ENCODE data around the gene DDX27. TPM values are rescaled to one million over a fixed set of nuclear protein-coding genes. Genes with fewer than 3 reads are reported as not detected.

The DDX27 gene
- total and polyA plus RNA-seq, 2 experiments from 2014 or later: 25.3 to 27.8 TPM

GRCh38 chr20:49261173-49261572 is 42.0 kb downstream of the DDX27 start:
- peaks cover 48% of the 10 kb centered on the region for H3K36me3 ChIP-seq

GRCh38 chr20:49262444-49262843 is 43.2 kb downstream of the DDX27 start:
- Histone ChIP-seq H3K36me3 (peaks cover 35% of the 10 kb centered on the region), H3K9me3 (ENCODE audit: low read depth) (no peaks in the 10 kb centered on the region), H3K27ac (no peak overlapping the region), H3K27me3 (no peaks in the 10 kb centered on the region), H3K4me1 (ENCODE audit: low read depth) (no peaks in the 10 kb centered on the region), H3K4me3 (no peak overlapping the region)
- no peak for DNase-seq (ENCODE audit: low read depth in 1 of 2, low spot score in 1 of 2)
- no peak for TF ChIP-seq CTCF (IDR thresholded peaks at IDR 0.05; ENCODE audit: low read depth, low read length)

More at GRCh38 chr20:49261173-49261572, 42.0 kb downstream of the DDX27 start:
- H3K27me3 ChIP-seq: no peaks in the 10 kb centered on the region
- no peak overlapping the region for H3K4me3 ChIP-seq
- H3K4me1 ChIP-seq (ENCODE audit: low read depth): no peaks in the 10 kb centered on the region
- H3K9me3 ChIP-seq (ENCODE audit: low read depth): no peaks in the 10 kb centered on the region
- H3K27ac ChIP-seq: no peak overlapping the region
- DNase-seq (ENCODE audit: low read depth in 1 of 2, low spot score in 1 of 2): no peak
- no peak for TF ChIP-seq CTCF (IDR thresholded peaks at IDR 0.05; ENCODE audit: low read depth, low read length)

- Histone ChIP-seq H3K4me1 (ENCODE audit: low read depth) (no peaks in the 10 kb centered on the region), H3K4me3 (no peak overlapping the region), H3K27me3 (no peaks in the 10 kb centered on the region), H3K9me3 (ENCODE audit: low read depth) (no peaks in the 10 kb centered on the region), H3K36me3 (peaks cover 42% of the 10 kb centered on the region), H3K27ac (no peak overlapping the region)
- no peak for DNase-seq (ENCODE audit: low read depth in 1 of 2, low spot score in 1 of 2)
- no peak for TF ChIP-seq CTCF (IDR thresholded peaks at IDR 0.05; ENCODE audit: low read depth, low read length)
Measured at GRCh38 chr20:49267327-49267726, 48.1 kb downstream of the DDX27 start.

GRCh38 chr20:49268600-49269365 is 49.6 kb downstream of the DDX27 start:
- Histone ChIP-seq H3K9me3 (ENCODE audit: low read depth) (no peaks in the 10 kb centered on the region), H3K36me3 (peaks cover 45% of the 10 kb centered on the region), H3K4me3 (no peak overlapping the region), H3K4me1 (ENCODE audit: low read depth) (no peaks in the 10 kb centered on the region), H3K27ac (no peak overlapping the region), H3K27me3 (no peaks in the 10 kb centered on the region)
- DNase-seq (ENCODE audit: low read depth in 1 of 2, low spot score in 1 of 2): peak in 1 of 2 donors; percentile 49
- TF ChIP-seq CTCF (IDR thresholded peaks at IDR 0.05; ENCODE audit: low read depth, low read length): no peak

GRCh38 chr20:49270177-49270576 is 51.0 kb downstream of the DDX27 start:
- peaks cover 38% of the 10 kb centered on the region for H3K36me3 ChIP-seq
- peak in 1 of 2 donors; percentile 59 for DNase-seq (ENCODE audit: low read depth in 1 of 2, low spot score in 1 of 2)
- no peak overlapping the region for H3K27ac ChIP-seq
- no peaks in the 10 kb centered on the region for H3K9me3 ChIP-seq (ENCODE audit: low read depth)
- no peak overlapping the region for H3K4me3 ChIP-seq
- no peaks in the 10 kb centered on the region for H3K27me3 ChIP-seq
- no peaks in the 10 kb centered on the region for H3K4me1 ChIP-seq (ENCODE audit: low read depth)
- TF ChIP-seq CTCF (IDR thresholded peaks at IDR 0.05; ENCODE audit: low read depth, low read length): no peak
